Activated CD4-positive, alpha-beta T cell treated with anti-CD3 and anti-CD28 coated beads for 36 hours (primary cell): ENCODE data around the gene RCE1. TPM values are rescaled to one million over a fixed set of nuclear protein-coding genes. Genes with fewer than 3 reads are reported as not detected.

Experiments used
- ATAC-seq: fragments of 200-7000 bp; cut with Tn5 transposase; one replicate; pipeline ENCODE4 v1.10.0; 2021; ENCODE audit warnings: mild to moderate bottlenecking, moderate library complexity
- CTCF ChIA-PET: fragments of 350-600 bp; sonication (Branson Sonifier 250); formaldehyde crosslinking; loops from one replicate; lab custom pipeline; 2021; ENCODE audit warnings: antibody characterized with exemption; lab: Charles Lee
- POLR2A ChIA-PET: fragments of 350-600 bp; sonication (Branson Sonifier 250); formaldehyde crosslinking; loops from one replicate; lab custom pipeline; 2021; ENCODE audit warnings: antibody characterized with exemption, inconsistent platforms; lab: Charles Lee
- DNase-seq: peaks from one replicate; pipeline ENCODE4 v3.0.0-alpha.2; 2020
- H3K27ac Mint-ChIP-seq: one replicate; pipeline ENCODE4 v1.8.0; 2021; ENCODE audit warnings: mixed read lengths
- H3K27me3 Mint-ChIP-seq: one replicate; pipeline ENCODE4 v1.8.0; 2021; ENCODE audit warnings: mixed read lengths
- H3K36me3 Mint-ChIP-seq: one replicate; pipeline ENCODE4 v1.8.0; 2021; ENCODE audit warnings: low read depth, mixed read lengths
- H3K4me1 Mint-ChIP-seq: one replicate; pipeline ENCODE4 v1.8.0; 2021; ENCODE audit warnings: mixed read lengths
- H3K4me3 Mint-ChIP-seq: one replicate; pipeline ENCODE4 v1.8.0; 2021; ENCODE audit warnings: mild to moderate bottlenecking, moderate library complexity, mixed read lengths
- H3K9me3 Mint-ChIP-seq: one replicate; pipeline ENCODE4 v1.8.0; 2021; ENCODE audit warnings: low read depth, mixed read lengths
- intact Hi-C, 2 experiments: fragments of 100-400 bp; cut with DNase I in 1 of 2; cut with micrococcal nuclease in 1 of 2; formaldehyde crosslinking; loops; one replicate each; pipeline versions ENCODE4 v1.14.2 to v1.15.1; 2022 to 2024; cut with DNase I, micrococcal nuclease
- total RNA-seq, 2 experiments: library from RNA; stranded (reverse); gene quantifications; one replicate each; pipeline ENCODE4 v1.2.3, GENCODE V29; 2021

The RCE1 gene
- total RNA-seq, 2 experiments from 2014 or later: 24.9 to 25.6 TPM

GRCh38 chr11:66844496-66845142, 1.4 kb downstream of the RCE1 start:
- H3K36me3 Mint-ChIP-seq: peaks cover 27% of the 10 kb centered on the region
- ChIA-PET POLR2A (interaction anchor here (1.1 to 2.0 kb wide), 3 partner anchors 8 to 11 kb away, joined by 3 to 9 read pairs (median 3); no protein-coding TSS in a partner anchor), CTCF (interaction anchor here (0.6 to 3.3 kb wide), 4 partner anchors 11 to 36 kb away, joined by 3 to 11 read pairs (median 4); no protein-coding TSS in a partner anchor)
- intact Hi-C loops: loop anchor here (5.0 kb wide), 3 partner anchors 97 to 763 kb away; partner anchors contain the start of genes NDUFV1 (in 1 of the 2) and NPAS4 (in 1 of the 2)
- peak overlapping the region; percentile 92 for H3K4me3 Mint-ChIP-seq
- H3K27ac Mint-ChIP-seq: peak overlapping the region; percentile 92
- H3K27me3 Mint-ChIP-seq: no peaks in the 10 kb centered on the region
- no peaks in the 10 kb centered on the region for H3K9me3 Mint-ChIP-seq
- peaks cover 43% of the 10 kb centered on the region for H3K4me1 Mint-ChIP-seq
- ATAC-seq (no peak), DNase-seq (no peak)

- H3K27ac Mint-ChIP-seq: peak overlapping the region; percentile 51
These were observed 2.1 kb downstream of the RCE1 start for GRCh38 chr11:66845143-66845875.

GRCh38 chr11:66845876-66846212, 2.6 kb downstream of the RCE1 start:
- intact Hi-C loops: no loop called here
- H3K27ac Mint-ChIP-seq: no peak overlapping the region
- H3K4me1 Mint-ChIP-seq: peaks cover 31% of the 10 kb centered on the region
- ChIA-PET CTCF (interaction anchor here (0.6 to 1.1 kb wide), 3 partner anchors 111 to 544 kb away, joined by 3 read pairs; no protein-coding TSS in a partner anchor), POLR2A (interaction anchor here (0.5 kb wide), 1 partner anchor 1627 kb away, joined by 3 read pairs; no protein-coding TSS in a partner anchor)
- ATAC-seq (no peak), DNase-seq (no peak)
- H3K27me3 Mint-ChIP-seq: no peaks in the 10 kb centered on the region
- H3K36me3 Mint-ChIP-seq: peaks cover 18% of the 10 kb centered on the region
- no peaks in the 10 kb centered on the region for H3K9me3 Mint-ChIP-seq
- no peak overlapping the region for H3K4me3 Mint-ChIP-seq

More at GRCh38 chr11:66845143-66845875, 2.1 kb downstream of the RCE1 start:
- intact Hi-C loops: no loop called here
- CTCF ChIA-PET: interaction anchor here (0.7 to 3.3 kb wide), 3 partner anchors 10 to 543 kb away, joined by 3 to 11 read pairs (median 3); no protein-coding TSS in a partner anchor
- peaks cover 37% of the 10 kb centered on the region for H3K4me1 Mint-ChIP-seq
- POLR2A ChIA-PET: interaction anchor here (1.1 kb wide), 2 partner anchors 10 to 11 kb away, joined by 3 read pairs; no protein-coding TSS in a partner anchor
- no peak for DNase-seq
- H3K4me3 Mint-ChIP-seq: peak overlapping the region; percentile 92
- H3K9me3 Mint-ChIP-seq: no peaks in the 10 kb centered on the region
- ATAC-seq: no peak
- H3K27me3 Mint-ChIP-seq: no peaks in the 10 kb centered on the region
- H3K36me3 Mint-ChIP-seq: peaks cover 23% of the 10 kb centered on the region

GRCh38 chr11:66846671-66847091, 3.4 kb downstream of the RCE1 start:
- no peaks in the 10 kb centered on the region for H3K27me3 Mint-ChIP-seq
- no peaks in the 10 kb centered on the region for H3K9me3 Mint-ChIP-seq
- H3K4me3 Mint-ChIP-seq: no peak overlapping the region
- H3K27ac Mint-ChIP-seq: no peak overlapping the region
- H3K4me1 Mint-ChIP-seq: peaks cover 26% of the 10 kb centered on the region
- no peak for ATAC-seq
- no peak for DNase-seq
- intact Hi-C loops: no loop called here
- CTCF ChIA-PET: interaction anchor here (0.6 to 1.1 kb wide), 2 partner anchors 110 to 266 kb away, joined by 3 read pairs; no protein-coding TSS in a partner anchor
- POLR2A ChIA-PET: interaction anchor here (0.5 kb wide), 1 partner anchor 1628 kb away, joined by 3 read pairs; no protein-coding TSS in a partner anchor
- H3K36me3 Mint-ChIP-seq: peaks cover 14% of the 10 kb centered on the region

GRCh38 chr11:66847461-66848232, 4.4 kb downstream of the RCE1 start:
- intact Hi-C loops: no loop called here
- ChIA-PET CTCF (interaction anchor here (1.2 kb wide), 1 partner anchor 13 kb away, joined by 6 read pairs; no protein-coding TSS in a partner anchor), POLR2A (no interaction called here)
- no peak overlapping the region for H3K4me3 Mint-ChIP-seq
- peaks cover 8% of the 10 kb centered on the region for H3K36me3 Mint-ChIP-seq
- no peak for ATAC-seq
- no peaks in the 10 kb centered on the region for H3K9me3 Mint-ChIP-seq
- no peaks in the 10 kb centered on the region for H3K27me3 Mint-ChIP-seq
- H3K27ac Mint-ChIP-seq: no peak overlapping the region
- DNase-seq: no peak
- peaks cover 24% of the 10 kb centered on the region for H3K4me1 Mint-ChIP-seq

GRCh38 chr11:66848671-66849500, 5.6 kb downstream of the RCE1 start:
- no peak for DNase-seq
- intact Hi-C loops: no loop called here
- ChIA-PET POLR2A (no interaction called here), CTCF (interaction anchor here (1.2 kb wide), 1 partner anchor 14 kb away, joined by 6 read pairs; no protein-coding TSS in a partner anchor)
- ATAC-seq: no peak
- no peaks in the 10 kb centered on the region for H3K27me3 Mint-ChIP-seq
- H3K4me3 Mint-ChIP-seq: no peak overlapping the region
- peaks cover 8% of the 10 kb centered on the region for H3K36me3 Mint-ChIP-seq
- peaks cover 21% of the 10 kb centered on the region for H3K4me1 Mint-ChIP-seq
- H3K9me3 Mint-ChIP-seq: no peaks in the 10 kb centered on the region
- no peak overlapping the region for H3K27ac Mint-ChIP-seq

GRCh38 chr11:66849501-66850234, 6.4 kb downstream of the RCE1 start:
- Mint-ChIP-seq H3K4me1 (peaks cover 14% of the 10 kb centered on the region), H3K27me3 (no peaks in the 10 kb centered on the region), H3K4me3 (no peak overlapping the region), H3K36me3 (peaks cover 8% of the 10 kb centered on the region), H3K27ac (no peak overlapping the region), H3K9me3 (no peaks in the 10 kb centered on the region)
- ATAC-seq (no peak), DNase-seq (no peak)
- ChIA-PET POLR2A (no interaction called here), CTCF (no interaction called here)
- intact Hi-C loops: no loop called here

GRCh38 chr11:66850235-66850587, 7.0 kb downstream of the RCE1 start:
- CTCF ChIA-PET: interaction anchor here (0.7 kb wide), 1 partner anchor 14 kb away, joined by 3 read pairs; no protein-coding TSS in a partner anchor
- no peaks in the 10 kb centered on the region for H3K9me3 Mint-ChIP-seq
- POLR2A ChIA-PET: no interaction called here
- peaks cover 9% of the 10 kb centered on the region for H3K4me1 Mint-ChIP-seq
- intact Hi-C loops: no loop called here
- H3K27me3 Mint-ChIP-seq: no peaks in the 10 kb centered on the region
- H3K27ac Mint-ChIP-seq: no peak overlapping the region
- no peak overlapping the region for H3K4me3 Mint-ChIP-seq
- DNase-seq (no peak), ATAC-seq (no peak)
- H3K36me3 Mint-ChIP-seq: peaks cover 4% of the 10 kb centered on the region

- Mint-ChIP-seq H3K4me1 (peaks cover 9% of the 10 kb centered on the region), H3K27ac (no peak overlapping the region)
These were observed 7.5 kb downstream of the RCE1 start for GRCh38 chr11:66850588-66851238.

More at GRCh38 chr11:66850588-66851238, 7.5 kb downstream of the RCE1 start:
- intact Hi-C loops: no loop called here
- no peak for ATAC-seq
- Mint-ChIP-seq H3K9me3 (no peaks in the 10 kb centered on the region), H3K4me3 (no peak overlapping the region), H3K27me3 (no peaks in the 10 kb centered on the region), H3K36me3 (no peaks in the 10 kb centered on the region)
- ChIA-PET POLR2A (no interaction called here), CTCF (interaction anchor here (0.7 kb wide), 1 partner anchor 14 kb away, joined by 3 read pairs; no protein-coding TSS in a partner anchor)
- DNase-seq: no peak
